K562 (cell line): ENCODE data around the gene NRGN. TPM values are rescaled to one million over a fixed set of nuclear protein-coding genes. Genes with fewer than 3 reads are reported as not detected.

Experiments used
- ATAC-seq: fragments of 200-7000 bp; cut with Tn5 transposase; 3 replicates; pipeline ENCODE4 v1.9.1; 2020; ENCODE audit warnings: moderate library complexity
- BruUV-seq: library from RNA; stranded (reverse); fragments of 400-500 nt; replicated peaks from 2 replicates; lab custom pipeline; 2021; lab: Mats Ljungman, UMichigan
- CTCF ChIA-PET: fragments of 300-600 bp; formaldehyde crosslinking; extraction: SDS; loops from one replicate; lab custom pipeline; 2021; ENCODE audit warnings: low intra/inter-chr PET ratio; lab: Yijun Ruan, JAX
- POLR2A ChIA-PET: fragments of 300-600, 350-650 bp; sonication (Branson Sonifier 250); formaldehyde crosslinking; extraction: SDS; loops from one replicate; lab custom pipeline; 2021; ENCODE audit warnings: antibody characterized with exemption, inconsistent platforms; lab: Yijun Ruan, JAX
- DNase-seq, 4 experiments: peaks; one replicate each; pipeline versions ENCODE4 v3.0.0 to v3.0.0-alpha.2; 2011 to 2018; ENCODE audit warnings: low spot score in 3 of 4, mixed read lengths in 3 of 4; ENCODE audit errors: extremely low read depth in 1 of 4
- FAIRE-seq: peaks from 2 replicates; lab custom pipeline; 2011; peaks lifted over from hg19 to GRCh38; lab: Jason Lieb, UNC
- H2AFZ ChIP-seq: 2 replicates; pipeline ENCODE4 v1.6.0; 2011; ENCODE audit warnings: low read depth, low read length, control low read depth, inconsistent platforms
- H3K27ac ChIP-seq: fragments of 200-600 bp; 3 replicates; pipeline ENCODE4 v1.8.0; 2011; ENCODE audit warnings: low read depth, mild to moderate bottlenecking, control low read depth, inconsistent platforms, low read length, moderate library complexity, mixed read lengths; ENCODE audit errors: extremely low read depth
- H3K27me3 ChIP-seq, 2 experiments: fragments of 300-600 bp in 1 of 2; 2 replicates in 1 of 2; 3 replicates in 1 of 2; pipeline versions ENCODE4 v1.6.0 to v1.8.0; 2011; ENCODE audit warnings: inconsistent platforms in 2 of 2, low read length in 2 of 2, mild to moderate bottlenecking in 1 of 2, mixed read lengths in 1 of 2, moderate library complexity in 1 of 2; ENCODE audit not compliant: control insufficient read depth in 2 of 2, insufficient read depth in 2 of 2
- H3K36me3 ChIP-seq: fragments of 300-600 bp; 3 replicates; pipeline ENCODE4 v1.8.0; 2011; ENCODE audit warnings: mild to moderate bottlenecking, low read length, inconsistent platforms; ENCODE audit not compliant: control insufficient read depth, insufficient read depth
- H3K4me1 ChIP-seq, 2 experiments: fragments of 200-600 bp in 1 of 2; replicated peaks in 1 of 2; 2 replicates in 1 of 2; 3 replicates in 1 of 2; pipeline versions ENCODE4 v1.5.1 to v1.8.0; 2011; ENCODE audit warnings: inconsistent platforms in 2 of 2, low read length in 2 of 2, mild to moderate bottlenecking in 1 of 2, mixed read lengths in 1 of 2, moderate library complexity in 1 of 2; ENCODE audit not compliant: control insufficient read depth in 2 of 2, insufficient read depth in 2 of 2
- H3K4me2 ChIP-seq: 2 replicates; pipeline ENCODE4 v1.6.1; 2011; ENCODE audit warnings: low read length, control low read depth, inconsistent platforms, mixed read lengths; ENCODE audit not compliant: insufficient read depth
- H3K4me3 ChIP-seq: fragments of 200-600 bp; sonication (generic), shearing (Covaris generic); 2 replicates; pipeline ENCODE4 v1.5.1; 2016; ENCODE audit warnings: control low read depth, inconsistent platforms
- H3K79me2 ChIP-seq: fragments of 200-600 bp; 3 replicates; pipeline ENCODE4 v1.8.0; 2011; ENCODE audit warnings: low read length, inconsistent platforms; ENCODE audit not compliant: control insufficient read depth, insufficient read depth
- H3K9ac ChIP-seq, 2 experiments: 2 replicates each; pipeline versions ENCODE4 v1.6.0 to v1.6.1; 2011; ENCODE audit warnings: low read depth in 2 of 2, low read length in 2 of 2, control low read depth in 1 of 2, inconsistent platforms in 1 of 2, mild to moderate bottlenecking in 1 of 2, mixed read lengths in 1 of 2; ENCODE audit not compliant: insufficient read depth in 1 of 2
- H3K9me1 ChIP-seq: one replicate; pipeline ENCODE4 v1.6.0; 2011; ENCODE audit warnings: inconsistent platforms, mild to moderate bottlenecking, low read length, moderate library complexity; ENCODE audit not compliant: control insufficient read depth, insufficient read depth
- H3K9me3 ChIP-seq: replicated peaks from 2 replicates; pipeline ENCODE4 v1.5.1; 2011; ENCODE audit warnings: low read depth, low read length, inconsistent platforms; ENCODE audit not compliant: control insufficient read depth, insufficient read depth
- H4K20me1 ChIP-seq: replicated peaks from 2 replicates; pipeline ENCODE4 v1.6.1; 2011; ENCODE audit warnings: low read length, inconsistent platforms, mixed read lengths; ENCODE audit not compliant: control insufficient read depth, insufficient read depth
- BHLHE40 ChIP-seq: IDR thresholded peaks from 2 replicates; pipeline ENCODE4 v1.6.1; 2011; ENCODE audit warnings: low read length, improper control_type of control experiment
- CGGBP1 ChIP-seq: fragments of 250-450 bp; sonication (Bioruptor Pico); IDR thresholded peaks from 2 replicates; pipeline ENCODE4 v1.9.0; 2021; ENCODE audit warnings: mild to moderate bottlenecking
- NFE2 ChIP-seq: IDR thresholded peaks from 2 replicates; pipeline ENCODE4 v1.6.1; 2014; ENCODE audit warnings: antibody characterized with exemption, low read depth
- NFE2L1 ChIP-seq: fragments of 450-650 bp; IDR thresholded peaks from 2 replicates; pipeline ENCODE4 v1.6.1; 2016; ENCODE audit warnings: missing genetic modification characterization, low read depth, mild to moderate bottlenecking, missing compliant biosample characterization, moderate library complexity, borderline replicate concordance
- PATZ1 ChIP-seq: fragments of 250-450 bp; sonication (Bioruptor Pico); IDR thresholded peaks from 2 replicates; pipeline ENCODE4 v1.5.0; 2020; ENCODE audit warnings: mild to moderate bottlenecking, borderline replicate concordance
- SNAPC5 ChIP-seq: fragments of 250-450 bp; sonication (Bioruptor Pico); IDR thresholded peaks from 2 replicates; pipeline ENCODE4 v1.8.0; 2021; ENCODE audit warnings: moderate library complexity, mild to moderate bottlenecking, inconsistent platforms
- TAF1 ChIP-seq: IDR thresholded peaks from 2 replicates; pipeline ENCODE4 v1.6.1; 2011; ENCODE audit warnings: mild to moderate bottlenecking, low read length, moderate library complexity; ENCODE audit not compliant: insufficient read depth, control insufficient read depth, severe bottlenecking; ENCODE audit errors: extremely low read depth
- YY1 ChIP-seq, 3 experiments: IDR thresholded peaks; 2 replicates each; pipeline ENCODE4 v1.6.1; 2011; ENCODE audit warnings: low read length in 2 of 3, mild to moderate bottlenecking in 2 of 3, moderate library complexity in 2 of 3, borderline replicate concordance in 1 of 3, control low read depth in 1 of 3, low read depth in 1 of 3; ENCODE audit not compliant: insufficient read depth in 3 of 3, insufficient replicate concordance in 2 of 3, control insufficient read depth in 1 of 3, insufficient read length in 1 of 3; ENCODE audit errors: extremely low read depth in 1 of 3
- ZKSCAN1 ChIP-seq: fragments of 150-350 bp; IDR thresholded peaks from 2 replicates; pipeline ENCODE4 v1.6.1; 2016; ENCODE audit warnings: low read depth, low read length
- WGBS: fragments of 100-300 bp; shearing (Covaris generic); methylation state at CpG from one replicate; pipeline ENCODE4 v1.1.6; 2016; ENCODE audit warnings: low coverage, mixed read lengths; ENCODE audit not compliant: insufficient coverage; ENCODE audit errors: missing lambda C conversion rate; 5-methylcytosine and 5-hydroxymethylcytosine counted together
- in situ Hi-C: fragments of 300-500 bp; cut with MboI; formaldehyde crosslinking; loops from 4 replicates; pipeline ENCODE4 v1.15.0; 2018; ENCODE audit warnings: inconsistent platforms, mixed read lengths
- intact Hi-C: fragments of 100-400 bp; cut with micrococcal nuclease; formaldehyde crosslinking; loops from 2 replicates; pipeline ENCODE4 v1.14.2; 2022
- polyA plus RNA-seq, 8 experiments: library from polyadenylated mRNA; depleted of rRNA in 4 of 8; stranded (reverse) in 5 of 8; unstranded in 3 of 8; fragments of >200 nt; fragmentation: Nextera tagmentation in 2 of 8; fragmentation: Illumina TruSeq in 1 of 8; extraction: Ambion mirVana in 2 of 8; extraction: Trizol in 1 of 8; gene quantifications; 2 replicates each; pipeline versions ENCODE4 v1.2.1 to v1.2.3, GENCODE V29; 2011 to 2014; ENCODE audit warnings: inconsistent platforms in 1 of 8, missing spikeins in 1 of 8
- total RNA-seq, 7 experiments: library from RNA; depleted of rRNA in 6 of 7; stranded (reverse); fragments of >200 nt in 6 of 7; fragmentation: Illumina TruSeq in 2 of 7; extraction: Trizol in 2 of 7; gene quantifications; 2 replicates each; pipeline versions ENCODE4 v1.2.1 to v1.2.3, GENCODE V29; 2011 to 2021; ENCODE audit warnings: low replicate concordance in 1 of 7
- TF ChIP-seq, protein P1 (sequence below): fragments of 450-650 bp; conservative IDR thresholded peaks from 2 replicates; pipeline ENCODE4 v1.6.1; 2016; ENCODE audit warnings: missing genetic modification characterization, low read depth, mild to moderate bottlenecking, missing compliant biosample characterization, moderate library complexity
- TF ChIP-seq, protein P2 (sequence below): fragments of 250-450 bp; sonication (Bioruptor Pico); IDR thresholded peaks from 2 replicates; pipeline ENCODE4 v1.5.0; 2021; ENCODE audit warnings: mild to moderate bottlenecking, moderate library complexity
- TF ChIP-seq, protein P3 (sequence below): fragments of 250-450 bp; sonication (Bioruptor Pico); IDR thresholded peaks from 2 replicates; pipeline ENCODE4 v1.8.0; 2022; ENCODE audit warnings: moderate library complexity, mild to moderate bottlenecking, inconsistent platforms

NRGN gene
- total and polyA plus RNA-seq, 9 of the 15 experiments (the other 6 are each of a cell fraction or from before 2014, with no cell fraction given), result 0.29 to 7.8 (median 3.5) TPM; not detected in 2

DNA sequence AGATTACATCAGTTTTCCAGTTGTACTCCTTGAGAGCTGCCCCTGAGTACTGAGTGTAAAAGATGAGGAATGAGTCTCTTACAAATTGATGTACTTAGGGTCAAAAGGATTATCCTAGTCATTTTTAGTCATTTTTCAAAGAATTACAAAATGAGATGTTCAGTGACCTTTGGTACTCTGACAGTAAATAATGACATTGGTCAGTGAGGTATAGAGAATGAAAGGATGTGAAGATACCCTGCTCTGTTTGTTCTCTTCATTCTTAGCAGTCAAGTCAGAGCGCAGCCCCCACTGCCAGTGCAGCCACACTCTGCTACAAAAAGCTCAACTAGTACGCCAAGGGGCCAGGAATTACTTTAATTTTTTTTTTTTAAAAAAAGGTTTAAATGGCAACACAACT lies 26.4 kb downstream of the NRGN start (continued):
- TF ChIP-seq, protein P1, sequence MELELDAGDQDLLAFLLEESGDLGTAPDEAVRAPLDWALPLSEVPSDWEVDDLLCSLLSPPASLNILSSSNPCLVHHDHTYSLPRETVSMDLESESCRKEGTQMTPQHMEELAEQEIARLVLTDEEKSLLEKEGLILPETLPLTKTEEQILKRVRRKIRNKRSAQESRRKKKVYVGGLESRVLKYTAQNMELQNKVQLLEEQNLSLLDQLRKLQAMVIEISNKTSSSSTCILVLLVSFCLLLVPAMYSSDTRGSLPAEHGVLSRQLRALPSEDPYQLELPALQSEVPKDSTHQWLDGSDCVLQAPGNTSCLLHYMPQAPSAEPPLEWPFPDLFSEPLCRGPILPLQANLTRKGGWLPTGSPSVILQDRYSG, result no peak
- TF ChIP-seq ZKSCAN1 (no peak), TAF1 (no peak), CGGBP1 (CRISPR knock-in tag) (no peak), BHLHE40 (no peak), SNAPC5 (CRISPR knock-in tag) (no peak), YY1 (IDR thresholded peaks at IDR 0.05; ENCODE audit: borderline replicate concordance in 1 of 3, control insufficient read depth in 1 of 3, extremely low read depth in 1 of 3, insufficient read depth in 3 of 3, insufficient read length in 1 of 3, insufficient replicate concordance in 2 of 3, low read depth in 1 of 3, low read length in 2 of 3) (no peak), NFE2L1 (tag) (no peak)

DNA sequence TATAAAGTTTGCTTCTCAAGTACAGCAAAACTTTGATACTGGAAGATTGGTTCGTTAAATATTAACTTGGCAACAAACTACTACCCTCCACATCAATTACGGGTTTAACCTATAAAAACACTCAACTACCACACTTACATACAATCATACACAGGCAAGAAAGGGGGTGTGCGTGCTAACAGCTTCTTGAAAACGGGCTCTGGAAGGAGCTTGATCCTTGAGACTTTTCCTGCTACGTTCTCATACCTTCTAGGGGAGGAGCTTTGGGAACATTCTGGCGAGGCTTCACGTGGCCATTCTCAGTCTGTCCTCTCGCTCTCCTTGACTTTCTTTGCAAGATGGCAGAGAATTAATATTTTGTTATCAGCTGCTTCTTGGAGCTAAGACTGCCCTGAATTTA lies 29.2 kb downstream of the NRGN start:
- no TSS peak for BruUV-seq
- H3K4me1 ChIP-seq, result peaks cover 0 to 6% of the 10 kb centered on the region in 2 experiments; a peak in 1 of 5 replicates
- no peaks in the 10 kb centered on the region for H3K27me3 ChIP-seq
- H3K9me1 ChIP-seq, result no peaks in the 10 kb centered on the region
- POLR2A ChIA-PET, result no interaction called here
- H4K20me1 ChIP-seq, result no peaks in the 10 kb centered on the region
- CTCF ChIA-PET, result no interaction called here
- H3K27ac ChIP-seq, result no peak overlapping the region
- peaks cover 3% of the 10 kb centered on the region; the same call in 1 of the 3 replicates for H3K36me3 ChIP-seq
- no peaks in the 10 kb centered on the region for H3K79me2 ChIP-seq
- no peak overlapping the region for H3K4me3 ChIP-seq
- no peak overlapping the region for H3K9ac ChIP-seq
- H3K9me3 ChIP-seq, result no peaks in the 10 kb centered on the region
- ATAC-seq (no peak), FAIRE-seq (no peak), DNase-seq (no peak)
- H3K4me2 ChIP-seq, result no peak overlapping the region
- WGBS, result 87% methylated on average over 8 of the region's 8 CpGs
- H2AFZ ChIP-seq, result no peak overlapping the region
- in situ Hi-C loops (loop anchor here (10.0 kb wide), 2 partner anchors 94 to 354 kb away; partner anchors contain the start of genes SIAE and SPA17), intact Hi-C loops (loop anchor here (10.0 kb wide), 1 partner anchor 354 kb away; no protein-coding TSS in a partner anchor)
- TF ChIP-seq, protein P2, sequence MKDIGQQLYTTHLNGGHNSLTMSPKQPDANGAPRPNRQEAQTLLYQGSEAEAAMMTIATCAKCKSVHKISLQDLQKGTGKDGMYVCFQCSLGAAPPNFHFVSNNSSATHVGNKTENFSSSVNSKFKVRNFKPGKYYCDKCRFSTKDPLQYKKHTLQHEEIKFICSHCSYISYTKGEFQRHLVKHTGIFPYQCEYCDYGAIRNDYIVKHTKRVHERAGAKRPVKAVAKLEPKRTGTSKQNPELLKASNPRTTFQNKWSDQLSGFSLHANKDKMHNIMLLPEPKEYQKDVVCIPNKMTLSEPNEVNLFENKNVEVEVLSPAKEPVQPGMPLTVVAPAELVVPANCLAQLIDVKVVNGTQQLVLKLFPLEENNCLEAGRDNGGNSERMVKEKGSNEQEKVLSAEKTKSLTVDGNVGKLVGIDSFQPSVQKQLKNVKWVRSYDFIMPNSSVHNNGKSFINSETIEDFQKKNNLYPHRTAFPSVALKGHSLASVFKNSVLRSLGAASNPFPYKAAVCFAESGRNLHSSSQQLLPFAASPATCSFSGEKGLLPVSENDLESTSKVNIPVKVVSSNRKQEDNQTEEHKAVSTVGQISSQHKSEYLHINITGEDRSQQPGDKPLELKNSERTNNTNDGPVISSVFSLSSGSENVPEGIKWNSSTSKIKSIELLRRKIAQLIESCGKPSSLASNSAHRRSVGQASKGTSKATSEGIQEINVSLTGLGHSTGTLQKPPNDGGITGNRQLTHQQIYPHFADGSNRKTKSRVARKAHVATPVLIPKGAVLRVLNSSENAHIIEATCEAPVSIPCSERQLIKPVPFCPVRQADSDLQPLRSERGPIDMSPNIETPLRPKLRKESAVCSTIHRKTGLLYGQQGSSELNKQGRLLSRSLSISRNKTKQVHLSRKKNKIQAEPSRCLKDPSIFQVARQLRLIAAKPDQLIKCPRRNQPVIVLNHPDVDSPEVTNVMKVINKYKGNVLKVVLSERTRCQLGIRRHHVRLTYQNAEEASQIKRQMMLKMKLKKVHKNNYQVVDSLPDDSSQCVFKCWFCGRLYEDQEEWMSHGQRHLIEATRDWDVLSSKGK (CRISPR knock-in tag), result no peak
- TF ChIP-seq PATZ1 (CRISPR knock-in tag) (no peak), NFE2 (no peak)
- TF ChIP-seq, protein P3, sequence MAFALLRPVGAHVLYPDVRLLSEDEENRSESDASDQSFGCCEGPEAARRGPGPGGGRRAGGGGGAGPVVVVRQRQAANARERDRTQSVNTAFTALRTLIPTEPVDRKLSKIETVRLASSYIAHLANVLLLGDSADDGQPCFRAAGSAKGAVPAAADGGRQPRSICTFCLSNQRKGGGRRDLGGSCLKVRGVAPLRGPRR (CRISPR knock-in tag), result no peak
